T1000 (cell line): Measurements from ENCODE around the gene BTBD10.

ENCODE experiments used
- DNase-seq: peaks from one replicate; lab custom pipeline; 2025; ENCODE audit warnings: mixed read lengths; lab: John Stamatoyannopoulos, UW

BTBD10 gene

GRCh38 chr11:13339195-13340153 is 123.5 kb downstream of the BTBD10 start:
- DNase-seq = no peak

GRCh38 chr11:13338427-13339069 is 124.5 kb downstream of the BTBD10 start:
- no peak for DNase-seq

GRCh38 chr11:13338019-13338426 is 125.0 kb downstream of the BTBD10 start:
- no peak for DNase-seq
